ENCODE results near the gene AP1G2. TPM values are rescaled to one million over a fixed set of nuclear protein-coding genes. Genes with fewer than 3 reads are reported as not detected.

AP1G2 gene
- 35.3 to 56.4 TPM (median 46.8 TPM) in 5 replicates for total RNA-seq (2022; extraction: Qiagen RNA extraction; ENCODE audit: low read depth)

GRCh38 chr14:23567186-23568020 lies at the start of gene AP1G2:
Gene AP1G2, minus strand, starts transcription at chr14:23567791. Its CDS starts 477 bp downstream, at chr14:23567314.

GRCh38 chr14:23578560-23579310 lies 11.1 kb upstream of the AP1G2 start, which contains the start of gene JPH4:
Gene JPH4, minus strand, starts transcription at chr14:23578790. Its CDS starts 1,337 bp downstream, at chr14:23577453.

GRCh38 chr14:23555882-23556699 lies 11.5 kb downstream of the AP1G2 start, which contains the start of gene THTPA:
Gene THTPA, plus strand, starts transcription at chr14:23556271. Its CDS starts 487 bp downstream, at chr14:23556758.

GRCh38 chr14:23551266-23552028 lies 16.1 kb downstream of the AP1G2 start, which contains the start of gene ZFHX2:
Gene ZFHX2, minus strand, starts transcription at chr14:23551765. Its CDS starts 16,440 bp downstream, at chr14:23535325.

Other genes starting within 250 kb of the AP1G2 start
- gene PABPN1, start 246.3 kb downstream of the AP1G2 start, total RNA-seq (2022; extraction: Qiagen RNA extraction; ENCODE audit: low read depth), result 136 to 147 TPM (median 143 TPM) in 5 replicates
- 6.3 to 7.7 TPM (median 6.6 TPM) in 5 replicates for gene SLC22A17, start 214.9 kb downstream of the AP1G2 start, total RNA-seq (2022; extraction: Qiagen RNA extraction; ENCODE audit: low read depth)
- gene EFS, start 202.6 kb downstream of the AP1G2 start, total RNA-seq (2022; extraction: Qiagen RNA extraction; ENCODE audit: low read depth), result not detected in 5 replicates
- gene IL25, start 195.0 kb downstream of the AP1G2 start, total RNA-seq (2022; extraction: Qiagen RNA extraction; ENCODE audit: low read depth), result not detected in 5 replicates
- not detected in 5 replicates for gene CMTM5, start 190.7 kb downstream of the AP1G2 start, total RNA-seq (2022; extraction: Qiagen RNA extraction; ENCODE audit: low read depth)
- 0.02 to 0.03 TPM in 2 of 5 replicates, not detected in the others for gene MYH6, start 159.5 kb downstream of the AP1G2 start, total RNA-seq (2022; extraction: Qiagen RNA extraction; ENCODE audit: low read depth)
- not detected in 5 replicates for gene MYH7, start 132.1 kb downstream of the AP1G2 start, total RNA-seq (2022; extraction: Qiagen RNA extraction; ENCODE audit: low read depth)
- gene NGDN, start 98.1 kb downstream of the AP1G2 start, total RNA-seq (2022; extraction: Qiagen RNA extraction; ENCODE audit: low read depth), result 61.1 to 68.9 TPM (median 63.1 TPM) in 5 replicates
- gene ZFHX2, start 16.0 kb downstream of the AP1G2 start, total RNA-seq (2022; extraction: Qiagen RNA extraction; ENCODE audit: low read depth), result 0.63 to 1.4 TPM (median 0.75 TPM) in 5 replicates
- 11.1 to 13.5 TPM (median 11.7 TPM) in 5 replicates for gene THTPA, start 11.5 kb downstream of the AP1G2 start, total RNA-seq (2022; extraction: Qiagen RNA extraction; ENCODE audit: low read depth)
- gene JPH4, start 11.0 kb upstream of the AP1G2 start, total RNA-seq (2022; extraction: Qiagen RNA extraction; ENCODE audit: low read depth), result 0.03 to 0.10 TPM (median 0.07 TPM) in 3 of 5 replicates, not detected in the others
- 4.8 to 9.2 TPM (median 6.1 TPM) in 5 replicates for gene DHRS2, start 68.6 kb upstream of the AP1G2 start, total RNA-seq (2022; extraction: Qiagen RNA extraction; ENCODE audit: low read depth)

All from A549 treated with GW870086 at 1 μM for 4 hours (cell line).